HG03097 (cell line): Measurements from ENCODE around the gene TOP1.

Experiments used
- ATAC-seq: cut with Tn5 transposase; IDR thresholded peaks from one replicate; pipeline ENCODE4 v1.9.1; 2021; ENCODE audit not compliant: unreplicated experiment, low FRiP score

Gene TOP1

GRCh38 chr20:41028359-41029149 is at the start of gene TOP1:
Gene TOP1 (plus strand): TSS chr20:41028822. CDS start chr20:41029068, 246 bp downstream.
- ATAC-seq: peak; percentile 93

- ATAC-seq: no peak
These were observed 49.4 kb upstream of the TOP1 start for GRCh38 chr20:40979247-40979646.

GRCh38 chr20:40980106-40980827 is 48.4 kb upstream of the TOP1 start:
- ATAC-seq: no peak

GRCh38 chr20:40980828-40981310 is 47.8 kb upstream of the TOP1 start:
- no peak for ATAC-seq

GRCh38 chr20:40982415-40983145 is 46.0 kb upstream of the TOP1 start:
- ATAC-seq: no peak

- no peak for ATAC-seq
These were observed 44.7 kb upstream of the TOP1 start for GRCh38 chr20:40983898-40984297.

DNA sequence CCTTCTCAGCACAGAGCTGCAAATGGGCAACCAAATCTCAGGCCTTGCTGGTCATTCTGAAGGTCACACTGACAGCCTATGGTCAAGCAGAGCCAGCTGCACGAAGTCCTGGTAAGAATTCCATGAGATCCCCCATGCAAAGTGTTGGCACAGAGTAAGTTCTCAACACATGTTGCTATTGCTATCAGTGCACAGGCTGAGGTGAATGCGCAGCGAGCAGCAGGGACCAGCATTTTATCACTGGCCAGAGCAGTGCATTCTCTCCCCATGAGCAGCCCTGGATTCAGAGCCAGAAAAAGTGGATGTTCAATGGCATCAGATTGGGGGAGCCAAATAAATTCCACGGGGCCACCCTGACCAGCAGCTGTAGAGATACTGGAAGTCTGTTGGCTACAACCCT is 44.1 kb upstream of the TOP1 start:
- no peak for ATAC-seq

- no peak for ATAC-seq
These were observed 41.8 kb upstream of the TOP1 start for GRCh38 chr20:40986774-40987173.

DNA sequence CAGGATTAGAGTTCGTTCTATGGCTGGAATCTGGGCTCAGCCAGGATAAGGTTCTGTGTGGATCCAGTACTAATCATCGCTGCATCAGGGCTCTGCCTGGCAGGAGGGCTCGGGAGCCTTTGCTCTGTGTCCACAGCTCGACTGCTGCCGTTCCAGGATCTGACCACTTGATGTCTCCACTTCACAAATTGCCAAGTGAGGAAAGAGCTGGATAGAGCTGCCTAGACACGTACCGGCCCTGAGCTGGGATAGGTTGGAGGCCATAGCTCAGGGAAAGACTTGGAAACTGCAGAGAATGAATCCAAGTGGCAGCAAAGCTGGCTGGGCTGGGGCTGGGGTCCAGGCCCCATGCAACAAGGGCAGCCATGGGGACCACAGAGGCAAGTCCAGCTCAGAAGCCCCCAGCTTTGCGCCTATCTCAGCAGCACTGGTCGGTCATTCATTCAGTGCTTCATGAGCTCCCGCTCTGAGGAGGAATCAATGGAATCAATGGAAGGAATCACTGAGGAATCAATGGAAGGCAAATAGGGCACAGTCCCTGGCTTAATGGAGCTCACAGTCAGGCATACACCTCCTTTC is 38.0 kb upstream of the TOP1 start:
- ATAC-seq: peak; percentile 50

DNA sequence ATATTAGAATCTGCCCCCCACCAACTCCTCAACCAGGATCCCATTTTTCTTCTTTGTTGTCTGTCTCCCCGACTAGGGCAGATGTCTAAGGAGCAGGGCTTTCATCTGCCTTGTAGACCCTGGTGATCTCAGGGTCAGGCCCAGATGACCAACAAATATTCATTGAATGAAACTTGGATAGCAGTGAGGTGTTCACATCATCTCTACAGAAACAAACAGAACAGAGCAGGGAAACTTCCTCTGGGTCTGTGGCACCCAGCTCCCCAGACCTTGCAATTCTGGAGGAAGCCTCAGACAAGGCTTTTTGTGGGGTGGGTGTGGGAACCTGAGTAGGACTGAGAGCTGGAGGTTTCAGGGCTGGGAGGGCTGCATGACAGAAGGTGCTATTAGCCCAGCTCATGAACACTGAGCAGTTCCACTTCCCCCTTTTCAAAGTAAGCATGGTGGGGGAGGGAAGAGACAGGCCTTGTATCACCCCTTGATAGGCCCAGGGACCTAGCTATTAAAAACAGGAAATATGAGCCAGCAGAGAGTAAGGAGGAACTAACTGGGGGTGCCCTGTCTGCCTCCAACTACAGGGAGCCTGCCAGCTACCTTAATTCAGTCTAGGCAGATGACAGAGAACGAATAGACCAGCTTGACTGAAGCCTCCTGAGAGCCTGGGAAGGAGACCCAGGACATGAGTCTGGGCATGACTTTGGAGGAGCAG is 37.3 kb upstream of the TOP1 start:
- peak; percentile 95 for ATAC-seq

DNA sequence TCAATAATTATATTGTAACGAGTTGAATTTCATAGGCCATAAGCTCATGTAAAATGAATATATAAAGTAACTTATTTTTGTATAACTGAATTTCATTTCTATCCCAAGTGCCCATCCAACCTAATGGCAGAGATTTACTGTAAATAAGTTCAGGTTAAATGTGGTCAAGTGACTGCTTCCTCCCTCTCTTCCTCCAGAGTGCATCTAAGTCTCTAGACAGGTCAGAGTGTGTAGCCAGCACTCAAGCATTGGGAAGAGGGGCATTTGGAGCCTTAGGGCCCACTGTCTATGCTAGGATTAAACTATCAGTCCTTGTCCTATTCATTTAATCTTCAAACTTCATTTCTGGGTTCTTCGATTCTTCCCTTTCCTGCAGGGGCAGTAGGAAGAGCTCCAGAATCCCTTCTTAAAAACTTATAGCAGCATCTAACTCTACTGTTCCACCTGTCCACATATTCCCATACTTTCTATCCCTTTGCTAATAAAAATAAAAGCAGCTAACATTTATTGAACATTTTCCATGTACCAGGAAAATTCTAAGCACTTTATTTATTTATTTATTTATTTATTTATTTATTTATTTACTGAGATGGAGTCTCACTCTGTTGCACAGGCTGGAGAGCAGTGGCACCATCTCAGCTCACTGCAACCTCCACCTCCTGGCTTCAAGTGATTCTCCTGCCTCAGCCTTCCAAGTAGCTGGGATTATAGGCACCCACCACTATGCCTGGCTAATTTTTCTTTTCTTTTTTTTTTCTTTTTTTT is 36.1 kb upstream of the TOP1 start:
- ATAC-seq: no peak

DNA sequence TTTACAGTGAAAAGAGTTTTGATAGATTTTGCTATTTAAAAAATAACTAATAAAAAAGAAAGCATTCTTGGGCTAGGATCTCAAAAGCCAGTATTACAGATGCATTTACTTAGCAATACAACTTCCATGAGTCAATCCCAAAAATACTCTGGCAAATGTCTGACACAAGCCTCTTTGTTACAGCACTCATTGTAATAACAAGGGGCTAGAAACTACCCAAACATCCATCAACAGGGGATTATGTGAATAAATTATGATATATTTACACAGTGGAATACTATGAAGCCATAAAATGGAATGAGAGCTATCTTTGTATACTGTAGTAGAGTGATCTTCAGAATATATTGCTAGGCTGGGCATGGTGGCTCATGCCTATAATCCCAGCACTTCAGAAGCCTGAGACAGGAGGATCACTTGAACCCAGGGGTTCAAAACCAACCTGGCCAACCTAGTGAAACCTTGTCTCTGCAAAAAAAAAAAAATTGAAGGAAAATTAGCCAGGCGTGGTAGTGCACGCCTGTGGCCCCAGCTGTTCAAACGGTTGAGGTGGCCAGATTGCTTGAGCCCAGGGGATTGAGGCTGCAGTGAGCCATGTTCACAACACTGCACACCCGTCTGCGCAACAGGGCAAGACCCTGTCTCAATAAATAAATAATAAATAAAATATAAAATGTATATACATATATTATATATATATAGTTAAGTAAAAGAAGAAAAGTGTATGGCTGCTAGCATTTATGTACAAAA is 34.7 kb upstream of the TOP1 start:
- ATAC-seq: no peak

DNA sequence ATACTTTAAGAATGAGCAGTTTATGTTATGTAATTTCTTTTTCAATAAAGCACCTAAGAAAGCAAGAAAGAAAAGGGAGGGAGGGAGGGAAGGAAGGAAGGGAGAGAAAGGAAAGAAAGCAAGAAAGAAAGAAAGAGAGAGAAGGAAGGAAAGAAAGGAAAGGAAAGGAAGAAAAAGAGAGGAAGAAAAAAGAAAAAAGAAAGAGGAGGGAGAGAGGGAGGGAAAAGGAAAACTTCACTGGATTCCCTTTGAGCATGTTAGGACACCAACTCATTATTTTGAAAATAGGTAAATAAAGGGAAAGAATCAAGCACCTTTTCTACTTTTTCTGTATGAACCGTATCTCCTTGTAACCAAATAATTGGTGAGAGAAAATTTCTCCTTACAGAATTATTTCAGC is 32.3 kb upstream of the TOP1 start:
- no peak for ATAC-seq

DNA sequence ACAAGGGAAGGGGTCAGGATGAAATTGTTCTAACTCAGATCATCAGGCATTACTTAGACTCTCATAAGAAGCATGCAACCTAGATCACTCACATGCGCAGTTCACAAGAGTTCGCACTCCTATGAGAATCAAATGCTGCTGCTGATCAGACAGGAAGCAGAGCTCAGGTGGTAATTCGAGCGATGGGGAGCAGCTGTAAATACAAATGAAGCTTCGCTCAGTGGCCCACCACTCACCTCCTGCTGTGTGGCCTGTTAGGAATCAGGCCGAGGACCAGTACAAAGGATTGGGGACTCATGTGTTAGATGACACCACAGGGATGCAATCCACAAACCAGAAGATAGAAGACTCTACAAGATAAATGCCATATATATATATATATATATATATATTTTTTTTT is 31.5 kb upstream of the TOP1 start:
- no peak for ATAC-seq

- no peak for ATAC-seq
These were observed 28.8 kb upstream of the TOP1 start for GRCh38 chr20:40999841-41000240.

DNA sequence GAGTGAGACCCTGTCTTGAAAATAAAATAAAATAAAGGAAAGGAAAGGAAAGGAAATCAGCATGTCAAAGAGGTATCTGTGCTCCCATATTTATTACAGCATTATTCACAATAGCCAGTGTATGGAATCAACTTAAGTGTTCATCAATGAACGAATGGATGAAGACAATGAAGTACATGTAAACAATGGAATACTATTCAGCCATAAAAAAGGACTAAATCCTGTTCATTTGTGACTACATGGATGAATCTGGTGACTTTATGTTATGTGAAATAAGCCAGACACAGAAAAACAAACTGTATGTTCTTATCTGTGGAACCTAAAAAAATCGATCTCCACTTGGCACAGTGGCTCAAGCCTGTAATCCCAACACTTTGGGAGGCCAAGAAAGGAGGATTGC is 28.0 kb upstream of the TOP1 start:
- ATAC-seq: no peak

- ATAC-seq: no peak
These were observed 27.1 kb upstream of the TOP1 start for GRCh38 chr20:41001497-41001896.

DNA sequence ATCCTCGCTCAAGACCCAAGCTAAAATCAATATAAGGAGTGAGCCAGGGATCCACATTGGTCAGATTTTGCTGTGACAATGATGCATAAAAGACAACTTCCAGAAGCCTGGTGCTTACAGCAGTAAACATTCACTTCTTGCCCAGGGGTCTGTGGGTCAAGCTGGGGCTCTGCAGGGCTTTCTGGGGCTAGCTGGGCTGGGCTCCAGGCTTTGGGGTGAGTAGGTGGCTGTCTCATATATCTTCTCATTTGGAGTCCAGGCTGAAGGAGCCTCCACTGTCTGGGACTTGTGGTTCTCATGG is 25.8 kb upstream of the TOP1 start:
- no peak for ATAC-seq
